Prostate gland (tissue), 2 donors: ENCODE measurements around the gene SH3GL3. TPM values are rescaled to one million over a fixed set of nuclear protein-coding genes. Genes with fewer than 3 reads are reported as not detected.

Source experiments
- DNase-seq: peaks from one replicate; pipeline ENCODE4 v3.0.0-alpha.2; 2019; ENCODE audit warnings: low spot score
- H3K27ac ChIP-seq, 2 donors: fragments of 200-600 bp; sonication (generic); 2 replicates each; pipeline ENCODE4 v1.5.1; 2017 to 2019
- H3K27me3 ChIP-seq: fragments of 200-600 bp; sonication (generic); replicated peaks from 2 replicates; pipeline ENCODE4 v1.5.1; 2019; ENCODE audit not compliant: insufficient read depth
- H3K36me3 ChIP-seq, 2 donors: fragments of 200-600 bp; sonication (generic); 1 replicate in 1 of 2; 2 replicates in 1 of 2; pipeline versions ENCODE4 v1.5.1 to v1.8.1; 2017 to 2019
- H3K4me1 ChIP-seq: fragments of 200-600 bp; sonication (generic); replicated peaks from 2 replicates; pipeline ENCODE4 v1.5.1; 2019
- H3K4me3 ChIP-seq, 2 donors: fragments of 200-600 bp; sonication (generic); 2 replicates each; pipeline ENCODE4 v1.5.1; 2017 to 2019
- H3K9me3 ChIP-seq: fragments of 200-600 bp; sonication (generic); 2 replicates; pipeline ENCODE4 v1.5.1; 2017
- POLR2A ChIP-seq: fragments of 450-650 bp; IDR thresholded peaks from one replicate; pipeline ENCODE4 v1.6.1; 2016; ENCODE audit warnings: antibody characterized with exemption, mild to moderate bottlenecking
- POLR2AphosphoS5 ChIP-seq: sonication (generic); formaldehyde crosslinking; IDR thresholded peaks from one replicate; pipeline ENCODE4 v1.6.1; 2017; ENCODE audit warnings: antibody characterized with exemption
- WGBS: methylation state at CpG from one replicate; pipeline ENCODE4 v1.1.5; 2018; 5-methylcytosine and 5-hydroxymethylcytosine counted together
- intact Hi-C: fragments of 100-400 bp; cut with DNase I; formaldehyde crosslinking; loops from one replicate; pipeline ENCODE4 v1.14.2; 2022
- total RNA-seq, 2 donors: library from RNA; depleted of rRNA; stranded (reverse); fragments of >200 nt; gene quantifications; one replicate each; pipeline ENCODE4 v1.1.0, GENCODE V29; 2016
- TF ChIP-seq, protein P1 (sequence below), 4 experiments: fragments of 200-600 bp in 2 of 4; fragments of 450-650 bp in 2 of 4; sonication (generic) in 2 of 4; IDR thresholded peaks; 1 replicate in 3 of 4; 2 replicates in 1 of 4; pipeline ENCODE4 v1.5.1; 2016 to 2019; ENCODE audit warnings: antibody characterized with exemption in 4 of 4, mild to moderate bottlenecking in 2 of 4, moderate library complexity in 2 of 4

Gene SH3GL3
- total RNA-seq, 2 donors from 2014 or later, result 2.2 to 7.4 TPM

DNA sequence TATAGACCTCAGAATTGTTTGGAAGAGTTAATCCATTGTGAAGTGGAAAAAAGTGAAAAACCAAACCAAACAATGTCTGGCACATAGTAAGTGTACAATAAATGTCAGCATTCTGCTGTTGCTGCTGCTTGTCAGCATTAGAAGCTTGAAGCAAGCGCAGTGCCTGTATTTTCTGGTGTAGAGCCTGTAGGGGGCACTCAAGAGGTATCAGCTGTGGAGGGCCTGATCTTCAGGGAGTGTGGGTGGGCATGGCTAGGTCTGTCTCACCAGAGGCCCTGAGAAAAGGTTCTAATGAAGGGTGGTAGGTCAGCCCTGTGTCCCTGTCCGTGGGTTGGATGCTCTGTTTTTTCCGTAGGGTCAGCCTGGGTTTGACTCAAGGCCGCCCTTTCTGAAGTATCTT is 210.4 kb downstream of the SH3GL3 start:
- H3K27ac ChIP-seq, result no peak overlapping the region
- H3K36me3 ChIP-seq, result no peaks in the 10 kb centered on the region
- 92% methylated on average over 4 of the region's 4 CpGs for WGBS
- no peak for TF ChIP-seq POLR2A
- TF ChIP-seq, protein P1, sequence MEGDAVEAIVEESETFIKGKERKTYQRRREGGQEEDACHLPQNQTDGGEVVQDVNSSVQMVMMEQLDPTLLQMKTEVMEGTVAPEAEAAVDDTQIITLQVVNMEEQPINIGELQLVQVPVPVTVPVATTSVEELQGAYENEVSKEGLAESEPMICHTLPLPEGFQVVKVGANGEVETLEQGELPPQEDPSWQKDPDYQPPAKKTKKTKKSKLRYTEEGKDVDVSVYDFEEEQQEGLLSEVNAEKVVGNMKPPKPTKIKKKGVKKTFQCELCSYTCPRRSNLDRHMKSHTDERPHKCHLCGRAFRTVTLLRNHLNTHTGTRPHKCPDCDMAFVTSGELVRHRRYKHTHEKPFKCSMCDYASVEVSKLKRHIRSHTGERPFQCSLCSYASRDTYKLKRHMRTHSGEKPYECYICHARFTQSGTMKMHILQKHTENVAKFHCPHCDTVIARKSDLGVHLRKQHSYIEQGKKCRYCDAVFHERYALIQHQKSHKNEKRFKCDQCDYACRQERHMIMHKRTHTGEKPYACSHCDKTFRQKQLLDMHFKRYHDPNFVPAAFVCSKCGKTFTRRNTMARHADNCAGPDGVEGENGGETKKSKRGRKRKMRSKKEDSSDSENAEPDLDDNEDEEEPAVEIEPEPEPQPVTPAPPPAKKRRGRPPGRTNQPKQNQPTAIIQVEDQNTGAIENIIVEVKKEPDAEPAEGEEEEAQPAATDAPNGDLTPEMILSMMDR (IDR thresholded peaks at IDR 0.05), result no peak
- no peak for TF ChIP-seq POLR2AphosphoS5
- H3K4me3 ChIP-seq, result no peak overlapping the region
- DNase-seq, result no peak
- no peaks in the 10 kb centered on the region for H3K27me3 ChIP-seq
- no peaks in the 10 kb centered on the region for H3K9me3 ChIP-seq
- no peaks in the 10 kb centered on the region for H3K4me1 ChIP-seq
- intact Hi-C loops, result loop anchor here (5.0 to 10.0 kb wide), 2 partner anchors 90 to 187 kb away; no protein-coding TSS in a partner anchor

DNA sequence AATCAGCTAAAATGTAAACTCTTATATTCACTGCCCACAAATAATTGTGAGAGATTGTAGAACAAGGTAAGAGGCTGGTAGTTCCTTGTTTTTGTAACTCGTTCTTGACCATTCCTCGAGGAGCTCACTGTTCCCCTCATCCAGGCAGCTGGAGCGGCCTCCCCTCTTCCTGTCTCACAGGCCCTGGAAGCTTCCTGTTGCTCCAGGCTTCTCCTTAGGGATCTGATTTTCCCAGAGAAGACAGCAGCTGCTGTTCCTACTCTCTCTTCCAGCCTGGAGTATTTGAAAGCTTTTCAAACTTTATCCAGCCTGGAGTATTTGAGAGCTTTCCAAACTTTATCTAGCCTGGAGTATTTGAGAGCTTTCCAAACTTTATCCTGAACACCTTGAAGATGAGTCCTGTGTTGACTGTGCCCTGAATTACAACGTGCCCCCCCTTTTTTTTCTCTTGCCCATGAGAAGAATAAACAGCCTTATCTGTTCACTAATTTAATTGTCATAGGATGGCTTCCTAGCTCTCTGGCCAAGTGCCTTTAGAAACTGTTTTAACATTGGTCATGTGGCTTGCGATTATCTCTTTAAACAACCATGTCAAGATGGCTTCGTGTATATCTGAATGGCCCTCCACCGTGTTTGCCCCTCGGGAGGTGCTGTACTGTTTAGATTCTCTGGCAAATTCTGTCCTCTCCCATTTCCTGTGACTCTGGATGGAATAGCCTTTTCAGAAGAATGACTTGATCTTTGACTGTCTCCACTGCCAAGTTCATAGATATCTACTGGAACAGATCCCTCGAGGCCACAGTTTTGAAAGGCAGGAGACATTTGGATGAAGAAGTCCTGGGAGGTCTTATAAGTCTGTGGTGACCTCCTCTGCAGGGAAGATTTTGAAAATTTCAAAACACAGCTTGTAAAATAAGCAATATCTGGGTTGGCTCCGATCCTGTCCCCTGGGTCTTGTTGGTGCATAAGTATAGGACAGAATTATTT is 211.6 kb downstream of the SH3GL3 start:
- H3K27ac ChIP-seq, result no peak overlapping the region
- H3K4me1 ChIP-seq, result no peaks in the 10 kb centered on the region

GRCh38 chr15:83659417-83659812 is 212.3 kb downstream of the SH3GL3 start:
- Histone ChIP-seq H3K36me3 (no peaks in the 10 kb centered on the region), H3K27ac (no peak overlapping the region), H3K9me3 (no peaks in the 10 kb centered on the region), H3K4me1 (no peaks in the 10 kb centered on the region), H3K27me3 (no peaks in the 10 kb centered on the region), H3K4me3 (no peak overlapping the region)
- WGBS, result 83% methylated on average over 1 of the region's 1 CpG
- no peak for DNase-seq
- no peak for TF ChIP-seq POLR2AphosphoS5
- intact Hi-C loops, result loop anchor here (5.0 to 10.0 kb wide), 2 partner anchors 88 to 185 kb away; no protein-coding TSS in a partner anchor

More for the DNA sequence above, 211.6 kb downstream of the SH3GL3 start:
- no peak overlapping the region for H3K4me3 ChIP-seq
- intact Hi-C loops, result loop anchor here (5.0 to 10.0 kb wide), 2 partner anchors 89 to 186 kb away; no protein-coding TSS in a partner anchor
- H3K27me3 ChIP-seq, result no peaks in the 10 kb centered on the region
- TF ChIP-seq, protein P1 (IDR thresholded peaks at IDR 0.05), result no peak
- no peak for TF ChIP-seq POLR2AphosphoS5
- TF ChIP-seq POLR2A, result no peak
- 48% methylated on average over 10 of the region's 10 CpGs for WGBS
- H3K36me3 ChIP-seq, result no peaks in the 10 kb centered on the region
- no peaks in the 10 kb centered on the region for H3K9me3 ChIP-seq
- no peak for DNase-seq

DNA sequence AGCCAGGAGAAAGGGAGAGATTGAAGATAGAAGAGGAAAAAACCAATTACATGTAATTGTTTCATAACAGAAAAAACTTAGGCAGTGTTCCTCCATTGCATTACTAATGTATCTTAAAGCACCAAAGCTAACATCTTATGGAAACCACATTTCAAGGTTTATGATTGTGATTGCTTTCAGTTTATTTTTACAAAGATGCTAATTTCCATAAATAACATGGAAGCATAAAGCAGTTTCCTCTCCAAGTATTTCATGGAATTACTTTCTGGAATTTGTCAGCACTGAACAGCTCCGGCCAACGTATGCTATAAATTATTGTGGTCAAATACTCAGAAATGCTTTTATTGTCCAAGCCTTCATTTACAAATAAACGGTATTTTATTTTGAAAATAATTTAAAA is 218.3 kb downstream of the SH3GL3 start:
- intact Hi-C loops, result no loop called here
- DNase-seq, result no peak
- Histone ChIP-seq H3K36me3 (no peaks in the 10 kb centered on the region), H3K27me3 (no peaks in the 10 kb centered on the region), H3K4me3 (no peak overlapping the region), H3K27ac (no peak overlapping the region), H3K9me3 (no peaks in the 10 kb centered on the region), H3K4me1 (no peaks in the 10 kb centered on the region)
- WGBS, result 28% methylated on average over 3 of the region's 3 CpGs
- TF ChIP-seq, protein P1 (IDR thresholded peaks at IDR 0.05), result no peak
- TF ChIP-seq POLR2AphosphoS5 (no peak), POLR2A (no peak)

Other genes with a start within 250 kb of the SH3GL3 start
- 10 to 100 TPM; 19.4 to 55.4 TPM for gene HDGFL3, start 239.5 kb upstream of the SH3GL3 start, total RNA-seq
- gene BNC1, start 162.7 kb upstream of the SH3GL3 start, total RNA-seq, result 10 to 100 TPM in 1 of 2 donors, under 1 TPM in 1; 0.27 to 11.0 TPM
- gene ADAMTSL3, start 206.8 kb downstream of the SH3GL3 start, total RNA-seq, result 10 to 100 TPM in 1 of 2 donors, 1 to 10 TPM in 1; 4.5 to 25.2 TPM